Stimulated activated CD8-positive, alpha-beta memory T cell treated with anti-CD3 and anti-CD28 coated beads, Interleukin-12 subunit alpha, Interleukin-12 subunit beta, amount 100 ng/mL, for 4 hours (primary cell): ENCODE data around the gene CEP350.
"Not testable (repeated sequence)": the region's sequence is repeated elsewhere in the genome, so short reads cannot be mapped to it uniquely, and the experiment has no call there.

Experiments
- DNase-seq: peaks from one replicate; pipeline ENCODE4 v3.0.0-alpha.2; 2020; ENCODE audit warnings: low read depth

The CEP350 gene

GRCh38 chr1:180119837-180120236 is 165.2 kb downstream of the CEP350 start:
- DNase-seq, result no peak

- no peak for DNase-seq
Measured at GRCh38 chr1:180123463-180123936, 168.9 kb downstream of the CEP350 start.

- DNase-seq, result no peak
Measured at GRCh38 chr1:180130651-180131050, 176.0 kb downstream of the CEP350 start.

GRCh38 chr1:180131510-180131909 is 176.9 kb downstream of the CEP350 start:
- no peak for DNase-seq

GRCh38 chr1:180133193-180133592 is 178.6 kb downstream of the CEP350 start:
- DNase-seq, result no peak

- not testable (repeated sequence) for DNase-seq
Measured at GRCh38 chr1:180133688-180134087, 179.1 kb downstream of the CEP350 start.

- no peak for DNase-seq
Measured at GRCh38 chr1:180135535-180135934, 180.9 kb downstream of the CEP350 start.

GRCh38 chr1:180136331-180136967 is 181.8 kb downstream of the CEP350 start:
- no peak for DNase-seq

GRCh38 chr1:180136968-180137356 is 182.4 kb downstream of the CEP350 start:
- no peak for DNase-seq

- no peak for DNase-seq
Measured at GRCh38 chr1:180137776-180138175, 183.2 kb downstream of the CEP350 start.

GRCh38 chr1:180141381-180141934 is 186.8 kb downstream of the CEP350 start:
- no peak for DNase-seq

- DNase-seq, result no peak
Measured at GRCh38 chr1:180143359-180143758, 188.7 kb downstream of the CEP350 start.

- DNase-seq, result no peak
Measured at GRCh38 chr1:180144659-180145357, 190.2 kb downstream of the CEP350 start.

- no peak for DNase-seq
Measured at GRCh38 chr1:180145446-180145845, 190.8 kb downstream of the CEP350 start.

- DNase-seq, result no peak
Measured at GRCh38 chr1:180150982-180151381, 196.4 kb downstream of the CEP350 start.

- no peak for DNase-seq
Measured at GRCh38 chr1:180151508-180151907, 196.9 kb downstream of the CEP350 start.

- DNase-seq, result no peak
Measured at GRCh38 chr1:180152588-180152987, 198.0 kb downstream of the CEP350 start.

GRCh38 chr1:180153032-180153431 is 198.4 kb downstream of the CEP350 start:
- DNase-seq, result no peak

GRCh38 chr1:180154003-180154324 is 199.4 kb downstream of the CEP350 start:
- DNase-seq, result no peak

- DNase-seq, result peak; percentile 83
Measured at GRCh38 chr1:180154325-180155181, 199.9 kb downstream of the CEP350 start, which contains the start of gene QSOX1. TSS of gene QSOX1 (plus strand) at chr1:180154869. CDS start at chr1:180154908, 39 bp downstream.

- DNase-seq, result no peak
Measured at GRCh38 chr1:180155182-180155682, 200.6 kb downstream of the CEP350 start.

GRCh38 chr1:180156201-180156600 is 201.6 kb downstream of the CEP350 start:
- no peak for DNase-seq
